Dermis blood vessel endothelial cell (primary cell): ENCODE results near the gene CDCP1. TPM values are rescaled to one million over a fixed set of nuclear protein-coding genes. Genes with fewer than 3 reads are reported as not detected.
"Not testable (repeated sequence)": the region's sequence is repeated elsewhere in the genome, so short reads cannot be mapped to it uniquely, and the experiment has no call there.

Experiments used
- DNase-seq: peaks from one replicate; pipeline ENCODE4 v3.0.0; 2010
- total RNA-seq: library from RNA; depleted of rRNA; stranded (reverse); fragments of >200 nt; gene quantifications from 2 replicates; pipeline ENCODE4 v1.2.3, GENCODE V29; 2014

Gene CDCP1
- total RNA-seq, 1 donor from 2014 or later: 0.17 TPM

DNA sequence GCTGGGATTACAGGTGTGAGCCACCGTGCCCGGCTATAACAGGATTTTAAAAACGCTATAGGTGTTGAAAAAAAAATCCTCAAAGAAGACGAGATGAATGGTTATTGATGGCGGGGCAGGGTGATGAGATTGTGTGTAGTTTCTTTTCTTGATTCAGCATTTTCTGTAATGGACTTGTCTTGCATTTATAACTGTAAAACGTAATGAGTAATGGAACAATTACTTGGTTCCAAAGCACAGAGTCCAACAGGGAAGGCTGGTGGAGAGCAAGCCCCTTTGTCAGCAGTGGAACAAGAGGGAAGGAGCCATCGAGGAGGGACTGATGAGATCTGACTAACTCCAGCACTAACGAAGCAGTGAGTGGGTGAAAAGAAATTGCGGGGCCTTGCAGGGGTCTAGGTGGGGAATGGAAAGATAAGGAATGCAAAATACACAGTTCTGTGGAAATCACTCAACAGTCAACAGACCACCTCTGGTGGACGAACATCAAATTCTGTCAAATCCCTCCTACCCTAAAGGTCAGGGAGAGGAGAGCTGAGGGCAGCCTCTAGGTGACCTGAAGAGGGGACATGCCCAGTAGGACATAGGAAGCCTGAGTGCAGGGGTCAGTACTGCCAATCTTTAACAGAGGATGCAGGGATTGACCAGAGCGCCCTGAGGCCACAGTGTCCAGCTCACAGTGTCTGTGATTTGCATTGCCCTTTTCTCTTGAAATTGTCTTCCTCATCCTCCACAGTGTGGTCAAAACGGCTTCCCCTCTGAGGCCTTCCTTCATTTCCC, 23.1 kb upstream of the CDCP1 start:
- no peak for DNase-seq

DNA sequence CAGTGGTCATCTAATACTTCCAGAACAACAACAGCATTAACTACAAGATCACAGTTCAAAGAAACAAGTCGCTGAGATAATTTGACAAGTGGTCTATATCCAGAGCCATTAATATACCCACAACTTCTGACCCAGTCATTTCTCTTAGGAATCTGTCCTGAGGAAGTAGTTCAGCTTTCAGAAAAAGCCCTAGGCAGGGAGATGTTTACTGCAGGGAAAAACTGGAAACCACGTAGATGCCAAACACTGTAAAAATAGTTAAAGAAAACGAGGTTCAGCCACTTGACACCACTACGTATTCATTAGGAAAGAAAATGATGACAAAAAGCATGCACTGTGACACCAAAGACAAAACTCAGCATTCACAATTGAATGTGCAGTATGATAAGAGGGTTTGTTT, 22.3 kb upstream of the CDCP1 start:
- no peak for DNase-seq

DNA sequence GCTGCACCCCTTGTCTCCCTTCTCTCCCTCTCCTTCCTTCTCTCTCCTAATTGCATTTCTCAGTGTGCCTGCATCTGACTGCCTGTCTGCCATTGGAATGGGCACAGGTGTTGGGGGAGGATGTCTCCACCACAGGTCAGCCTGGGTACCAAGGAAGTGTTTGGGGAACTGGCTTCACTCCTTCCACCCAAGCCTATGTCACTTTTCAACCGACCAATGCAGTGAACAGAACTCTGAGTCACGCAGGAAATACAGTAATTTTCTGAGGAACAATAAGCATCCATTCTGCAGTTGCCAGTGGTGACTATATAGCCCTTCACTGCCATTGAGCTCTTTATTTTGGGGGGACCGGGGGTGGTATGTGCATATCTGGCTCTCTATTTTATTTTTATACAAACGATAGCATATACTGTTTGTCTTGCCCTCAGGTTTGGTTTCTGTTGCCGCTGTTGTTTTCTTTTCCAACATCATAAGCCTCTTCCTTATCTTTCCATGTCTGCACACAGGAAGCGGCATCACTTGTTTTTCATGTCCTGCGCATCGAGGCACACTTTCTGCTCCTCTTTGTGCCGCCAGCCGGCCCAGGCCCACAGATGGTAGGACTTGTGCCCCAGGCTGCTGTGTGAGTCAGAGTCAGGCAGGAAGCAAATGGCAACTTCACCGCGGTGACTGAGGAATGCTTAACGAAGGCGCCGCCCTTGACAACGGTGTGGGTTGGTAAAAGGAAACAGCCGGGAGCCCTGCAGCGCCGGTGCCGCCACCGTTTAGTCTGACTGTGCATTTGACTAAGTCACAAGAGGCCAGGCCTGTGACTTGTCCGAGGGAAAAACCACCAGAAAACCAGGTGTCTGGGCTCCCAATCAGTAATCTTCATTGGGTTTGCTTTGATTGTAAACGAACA, 21.1 kb upstream of the CDCP1 start:
- DNase-seq: peak; percentile 97

- no peak for DNase-seq
These were observed 20.2 kb upstream of the CDCP1 start for GRCh38 chr3:45166321-45166879.

DNA sequence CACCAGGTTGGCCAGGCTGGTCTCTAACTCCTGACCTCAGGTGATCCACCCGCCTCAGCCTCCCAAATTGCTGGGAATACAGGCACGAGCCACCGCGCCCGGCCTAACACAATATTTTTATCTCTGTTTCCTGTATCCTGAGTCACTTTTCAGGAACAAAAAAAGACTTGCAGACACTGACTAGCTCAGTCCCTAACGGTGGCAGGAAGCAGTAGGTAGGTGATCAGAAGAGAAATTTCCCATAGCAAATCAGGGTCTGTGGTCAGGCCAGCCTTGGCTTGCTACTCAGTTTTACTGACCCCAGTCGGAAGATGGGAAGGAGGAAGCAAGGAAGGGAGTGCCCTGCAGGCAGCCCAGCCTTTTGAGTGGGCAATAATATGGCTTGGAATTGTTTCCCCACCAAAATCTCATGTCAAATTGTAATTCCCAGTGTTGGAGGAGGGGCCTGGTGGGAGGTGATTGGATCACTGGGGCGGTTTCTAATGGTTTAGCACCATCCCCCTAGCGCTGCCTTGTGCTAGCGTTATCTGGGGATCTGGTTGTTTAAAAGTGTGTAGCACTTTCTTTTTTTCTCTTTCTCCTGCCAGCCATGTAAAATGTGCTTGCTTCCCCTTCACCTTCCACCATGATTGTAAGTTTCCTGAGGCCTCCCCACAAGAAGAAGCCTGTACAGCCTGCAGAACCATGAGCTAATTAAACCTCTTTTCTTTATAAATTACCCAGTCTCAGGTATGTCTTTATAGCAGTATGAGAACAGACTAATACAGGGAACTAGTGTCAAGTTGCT, 19.5 kb upstream of the CDCP1 start:
- DNase-seq: peak; percentile 35

DNA sequence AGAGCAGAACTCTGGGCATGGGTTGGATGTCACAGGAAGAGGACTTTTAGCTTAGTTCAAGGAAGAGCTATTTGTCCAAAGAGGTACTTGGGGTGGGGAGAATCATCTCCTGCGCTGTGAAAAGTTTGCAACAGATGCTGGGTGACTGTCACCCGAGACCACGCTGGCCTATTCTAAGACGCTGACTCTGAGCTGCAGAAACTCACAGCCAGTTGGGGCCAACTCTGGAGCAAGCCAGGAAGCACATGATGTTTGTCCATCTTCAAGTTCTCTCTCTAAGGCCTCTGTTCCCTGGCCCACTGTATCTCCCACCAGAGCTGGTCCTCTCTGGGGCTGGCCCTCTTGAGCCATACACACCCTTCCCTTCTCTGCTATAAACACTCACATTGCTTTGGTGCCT, 17.9 kb upstream of the CDCP1 start:
- no peak for DNase-seq

- DNase-seq: no peak
These were observed 17.3 kb upstream of the CDCP1 start for GRCh38 chr3:45163481-45163880.

- DNase-seq: no peak
These were observed 8.5 kb upstream of the CDCP1 start for GRCh38 chr3:45154641-45155147.

DNA sequence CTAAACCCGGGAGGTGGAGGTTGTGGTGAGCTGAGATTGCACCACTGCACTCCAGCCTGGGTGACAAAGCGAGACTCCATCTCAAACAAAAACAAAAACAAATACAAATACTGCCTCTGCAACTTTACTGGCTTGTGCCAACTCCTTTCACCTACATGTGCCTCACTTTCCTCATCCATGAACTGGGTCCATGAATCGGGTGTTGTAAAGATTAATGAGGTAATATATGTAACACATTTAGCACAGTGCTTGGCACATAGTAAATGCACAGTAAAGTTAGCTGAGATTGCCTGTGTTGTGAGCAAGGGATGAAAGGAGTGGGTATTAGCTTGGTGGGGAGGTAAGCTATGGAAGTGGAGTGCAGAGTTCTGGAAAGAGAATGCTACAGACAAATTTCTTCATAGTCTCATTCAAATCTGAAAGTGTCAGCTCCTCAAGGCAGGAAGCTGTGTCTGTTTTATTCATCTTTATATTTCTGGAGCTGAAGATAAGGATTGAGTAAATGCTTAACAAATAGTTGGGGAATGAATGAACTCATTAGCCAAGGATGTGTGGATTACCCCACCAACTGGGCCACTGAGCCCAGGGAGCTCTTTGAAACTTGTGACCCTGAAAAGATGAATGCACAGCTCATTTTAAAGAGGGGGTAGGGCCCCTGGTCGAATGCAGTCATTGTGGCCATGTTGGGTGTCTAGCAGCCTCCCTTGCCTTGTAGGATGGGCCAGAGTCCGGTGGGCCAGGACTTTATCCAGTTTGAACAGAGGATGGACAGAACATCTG, 7.7 kb upstream of the CDCP1 start:
- DNase-seq: no peak

DNA sequence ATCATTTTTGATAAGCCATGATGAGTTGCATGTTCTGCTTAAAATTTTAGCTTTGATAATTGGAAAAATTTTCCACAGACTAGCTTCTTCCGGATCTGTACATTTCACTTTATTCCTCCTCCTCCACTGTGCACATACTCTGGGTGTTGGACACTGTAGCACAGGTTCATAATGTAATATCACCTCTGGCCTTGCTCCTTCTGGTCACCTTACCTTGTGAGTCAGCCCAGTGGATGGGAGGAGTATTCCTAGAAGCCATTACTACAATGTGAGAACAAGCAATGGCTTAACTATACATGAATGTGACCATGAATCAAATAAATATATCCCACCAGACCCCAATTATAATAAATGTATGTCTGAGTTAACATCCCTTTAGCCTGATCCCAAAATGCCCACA, 6.1 kb upstream of the CDCP1 start:
- no peak for DNase-seq

DNA sequence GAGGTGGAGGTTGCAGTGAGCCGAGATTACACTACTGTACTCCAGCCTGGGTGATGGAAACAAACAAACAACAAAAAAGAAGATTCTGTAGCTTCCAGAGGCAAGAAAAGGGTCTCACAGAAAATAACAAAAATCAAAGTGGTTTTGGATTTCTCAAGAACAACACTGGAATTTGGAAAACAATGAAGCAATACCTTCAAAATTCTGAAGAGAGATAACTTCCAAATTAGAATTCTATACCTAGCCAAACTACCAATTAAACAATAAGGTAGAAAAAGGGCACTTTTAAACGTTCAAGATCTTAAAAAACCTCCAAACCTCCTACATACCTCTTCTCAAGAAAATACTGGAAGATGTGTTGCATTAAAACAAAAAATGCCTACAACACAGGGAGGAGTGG, 4.9 kb upstream of the CDCP1 start:
- no peak for DNase-seq

DNA sequence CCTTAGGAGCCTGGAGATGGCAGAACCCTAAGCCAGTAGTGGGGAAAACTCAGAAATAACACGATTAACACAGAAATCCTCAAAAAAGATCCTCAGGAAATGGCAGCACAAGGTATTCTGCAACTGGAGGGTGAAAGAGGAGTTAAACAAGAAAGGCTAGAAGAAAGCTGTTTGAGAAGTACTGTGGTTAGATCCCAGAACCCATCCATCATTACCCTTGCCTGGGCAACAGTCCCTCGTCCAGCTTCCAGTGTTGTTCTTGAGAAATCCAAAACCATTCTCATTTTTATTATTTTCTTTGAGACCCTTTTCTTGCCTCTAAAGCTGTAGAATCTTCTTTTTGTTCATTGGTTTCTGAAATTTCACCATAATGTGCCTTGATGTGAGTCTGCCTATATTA, 2.7 kb upstream of the CDCP1 start:
- no peak for DNase-seq

DNA sequence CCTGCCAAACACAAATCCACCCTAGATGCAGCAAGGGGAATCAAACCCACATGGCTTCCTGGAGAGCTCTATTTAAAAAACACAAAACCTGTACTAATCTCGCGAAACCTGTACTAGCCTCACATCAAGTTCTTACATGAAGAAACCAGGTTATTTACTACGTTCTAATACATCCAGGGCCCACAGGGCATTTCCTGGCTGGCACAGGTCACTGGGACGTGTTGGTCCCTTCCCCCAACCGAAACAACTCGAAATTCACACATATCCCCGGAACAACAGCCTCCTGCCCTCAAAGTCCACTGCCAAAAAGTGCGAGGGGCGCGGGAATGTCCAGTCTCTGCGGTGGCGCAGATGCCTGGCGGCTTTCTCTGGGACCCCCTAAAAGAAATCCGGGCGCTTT, 955 bp downstream of the CDCP1 start:
- no peak for DNase-seq

DNA sequence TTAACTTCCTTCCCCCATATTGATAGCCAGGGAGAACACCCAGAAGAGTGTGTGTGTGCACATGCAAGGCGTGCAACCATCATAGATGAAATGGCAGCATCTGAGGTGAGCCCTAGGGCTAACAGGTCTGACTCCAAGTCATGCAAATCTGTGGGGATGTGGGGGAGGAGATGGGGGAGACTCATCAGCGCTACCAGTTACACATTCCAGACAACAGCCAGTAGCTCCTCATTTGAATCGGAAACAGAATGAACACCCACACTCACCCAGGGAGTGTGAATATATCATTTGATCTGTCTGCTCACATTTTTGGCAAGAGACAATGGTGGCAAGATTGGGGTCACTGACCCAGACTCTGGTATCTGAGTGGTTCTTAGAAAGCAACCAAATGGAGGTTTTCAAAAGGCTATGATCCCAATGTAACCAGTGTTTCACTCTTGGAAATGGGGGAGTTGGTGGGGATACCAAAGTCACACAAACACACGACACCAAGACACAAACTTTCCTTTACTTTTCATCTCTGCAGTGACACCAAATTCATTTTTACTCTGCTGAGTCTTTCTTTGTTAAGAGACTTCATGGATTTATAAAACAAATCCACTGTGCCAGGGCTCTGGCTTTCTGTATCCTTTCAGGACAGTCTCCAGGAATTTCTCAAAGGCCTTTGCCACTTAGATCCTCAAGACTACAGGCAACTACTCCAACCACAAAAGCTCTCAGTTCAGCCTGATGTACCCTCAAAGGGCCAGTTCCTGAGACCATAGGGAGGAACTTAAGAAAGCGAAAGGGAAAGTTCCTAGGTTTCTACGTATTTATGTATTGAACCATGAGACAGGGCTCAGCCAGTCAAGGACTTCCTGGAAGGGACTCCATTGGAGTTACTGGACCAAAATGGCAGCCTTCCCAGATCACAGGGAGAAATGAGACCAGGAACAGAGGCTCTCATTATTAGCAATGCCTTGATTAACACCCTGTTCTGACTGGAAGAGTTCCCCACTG, 2.2 kb downstream of the CDCP1 start:
- DNase-seq: no peak

DNA sequence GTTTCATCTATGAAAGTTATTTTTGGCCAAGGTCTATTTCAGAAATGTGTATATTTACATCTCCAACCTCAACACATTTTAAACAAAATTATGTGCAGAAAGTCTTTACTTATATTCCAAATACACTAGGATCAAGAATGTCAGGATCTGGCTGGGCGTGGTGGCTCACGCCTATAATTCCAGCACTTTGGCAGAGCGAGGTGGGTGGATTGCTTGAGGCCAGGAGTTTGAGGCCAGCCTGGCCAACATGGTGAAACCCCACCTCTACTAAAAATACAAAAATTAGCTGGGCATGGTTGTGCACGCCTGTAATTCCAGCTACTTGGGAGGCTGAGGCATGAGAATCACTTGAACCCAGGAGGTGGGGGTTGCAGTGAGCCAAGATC, 5.4 kb downstream of the CDCP1 start:
- not testable (repeated sequence) for DNase-seq

DNA sequence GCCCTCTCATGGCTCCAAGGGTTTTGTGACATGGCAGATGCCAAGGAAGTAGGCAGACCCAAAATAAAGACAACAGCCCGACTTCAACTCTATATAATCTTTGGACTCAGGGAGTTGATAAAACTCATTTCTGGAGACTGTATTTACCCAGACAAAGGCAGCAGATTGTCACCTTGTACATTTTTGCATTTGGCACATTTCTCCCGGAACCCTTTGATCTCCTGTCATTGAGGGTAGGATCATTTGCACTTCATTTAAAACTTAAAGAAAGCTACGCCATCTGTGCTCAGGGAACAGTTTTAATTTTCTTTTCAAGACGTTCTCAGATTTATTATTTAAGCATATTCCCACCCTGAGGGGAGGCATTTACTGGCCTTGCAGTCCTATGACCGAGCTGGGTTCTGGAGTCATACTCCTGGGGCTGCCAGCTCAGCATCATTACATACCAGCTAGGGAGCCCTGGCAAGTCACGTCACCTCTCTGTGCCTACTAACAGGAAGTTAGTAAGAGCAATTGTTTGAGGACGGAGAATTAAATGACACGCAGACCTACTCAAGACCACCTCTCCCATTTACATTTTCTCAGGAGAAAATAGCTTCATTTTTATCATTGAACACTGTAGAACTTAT, 5.9 kb downstream of the CDCP1 start:
- DNase-seq: peak; percentile 33

DNA sequence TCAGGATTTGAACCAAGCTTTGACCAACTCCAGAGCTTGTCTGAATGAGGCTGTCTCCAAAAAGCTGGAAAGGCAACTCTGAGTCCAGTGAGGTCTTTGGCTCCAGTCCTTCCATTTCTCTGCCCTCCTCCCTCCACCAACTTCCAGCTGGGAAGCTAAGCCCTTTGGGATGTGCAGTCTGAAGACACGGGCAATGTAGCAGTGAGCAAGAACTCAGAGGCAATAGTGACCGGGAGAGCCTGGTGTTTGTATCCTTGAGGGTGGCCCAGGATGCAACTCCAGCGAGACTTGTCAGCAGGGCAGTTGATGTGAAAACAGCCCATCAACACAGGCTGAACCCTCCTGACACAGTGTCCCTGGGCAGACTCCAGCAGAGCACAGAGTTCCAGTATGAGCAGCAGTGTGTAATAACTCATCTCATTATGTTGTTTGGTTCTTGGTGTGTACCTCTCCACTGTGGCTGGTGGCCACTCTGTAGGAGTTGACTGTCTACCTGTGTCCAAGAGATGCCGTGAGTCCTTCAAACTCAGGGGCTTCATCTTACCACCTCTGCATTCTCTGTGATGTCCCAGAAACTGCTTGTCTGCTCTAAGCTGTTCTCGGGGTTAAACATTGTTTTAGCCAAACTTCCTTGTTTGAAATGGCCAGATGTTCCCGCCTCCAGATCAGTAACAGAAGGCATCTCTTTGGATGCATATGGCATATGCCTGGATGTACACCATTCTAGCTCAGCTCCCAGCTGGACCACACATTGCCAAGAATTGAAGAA, 6.6 kb downstream of the CDCP1 start:
- no peak for DNase-seq

DNA sequence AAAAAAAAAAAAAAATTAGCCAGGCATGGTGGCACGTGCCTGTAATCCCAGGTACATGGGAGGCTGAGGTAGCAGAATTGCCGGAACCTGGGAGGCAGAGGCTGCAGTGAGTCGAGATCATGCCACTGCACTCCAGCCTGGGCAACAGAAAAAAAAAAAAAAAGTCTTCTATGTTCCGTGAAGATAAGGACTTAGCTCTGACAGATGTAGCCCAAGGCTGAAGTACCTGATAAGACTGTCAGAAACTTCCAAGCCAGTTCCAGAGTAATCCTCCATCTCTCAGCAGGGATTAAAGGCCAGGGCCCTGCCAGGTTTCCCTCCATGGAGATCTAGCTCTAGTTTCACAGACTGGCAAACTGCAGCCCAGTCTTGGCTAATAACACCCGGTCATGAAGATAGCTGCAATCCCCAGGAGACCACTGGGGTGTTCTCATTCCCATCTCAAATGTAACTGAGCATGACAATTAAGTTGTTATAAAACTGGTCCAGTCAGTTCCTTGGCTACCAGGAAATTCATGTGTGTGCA, 8.5 kb downstream of the CDCP1 start:
- DNase-seq: no peak

DNA sequence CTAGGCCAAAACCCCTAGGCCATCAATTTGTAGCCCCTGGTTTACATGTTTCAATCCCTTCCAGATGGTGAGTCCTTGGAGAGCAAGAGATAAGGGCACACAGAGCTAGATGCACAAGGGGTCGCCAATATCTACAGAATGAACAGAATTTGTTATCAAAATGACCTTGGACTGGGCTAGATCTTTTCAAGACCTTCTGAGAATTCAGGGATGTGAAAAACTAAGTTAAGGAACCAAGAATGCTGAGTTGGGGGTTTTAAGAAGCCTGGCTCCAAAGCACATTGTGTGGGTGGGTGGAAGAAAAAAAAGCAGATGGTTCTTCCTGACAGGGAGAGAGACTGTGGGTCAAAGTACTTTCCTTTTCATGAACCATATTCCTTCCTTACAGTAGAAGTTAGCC, 10.2 kb downstream of the CDCP1 start:
- no peak for DNase-seq
